Activated CD4-positive, alpha-beta T cell treated with anti-CD3 and anti-CD28 coated beads, Interleukin-2, Interleukin-4, amounts not matched to agents 100 ng/mL and 50 ng/mL, durations not matched to agents 16 hours and 8 hours (primary cell): ENCODE data around the gene CALHM3.
A peak's percentile ranks its signal among the peaks of the same experiment; 100 is the strongest.
"Not testable (repeated sequence)": the region's sequence is repeated elsewhere in the genome, so short reads cannot be mapped to it uniquely, and the experiment has no call there.

Source experiments
- DNase-seq: peaks from one replicate; pipeline ENCODE4 v3.0.0-alpha.2; 2020; ENCODE audit warnings: low spot score

The CALHM3 gene

GRCh38 chr10:103479135-103479534 lies at the start of gene CALHM3:
Gene CALHM3 (minus strand): TSS chr10:103479240. CDS start chr10:103479032, 208 bp downstream.
- no peak for DNase-seq

DNA sequence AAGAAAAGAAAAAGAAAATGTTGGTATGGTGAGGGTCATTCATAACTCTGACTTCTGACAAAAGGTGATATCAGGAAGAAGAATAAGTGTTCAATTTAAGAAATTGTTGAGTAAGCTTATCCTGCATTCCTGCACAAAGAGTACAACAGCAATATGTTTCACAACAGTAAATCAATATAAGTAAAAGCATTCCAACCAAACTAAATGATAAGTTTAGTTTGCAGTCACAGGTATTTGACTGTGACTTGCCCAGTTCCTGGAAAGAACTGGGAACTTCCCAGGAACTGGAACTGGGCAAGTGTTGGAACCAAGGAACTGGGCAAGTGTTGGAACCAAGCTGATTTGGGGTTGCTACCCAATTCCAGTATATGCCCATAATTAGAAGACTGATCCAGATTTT lies 49.5 kb upstream of the CALHM3 start:
- DNase-seq: no peak

DNA sequence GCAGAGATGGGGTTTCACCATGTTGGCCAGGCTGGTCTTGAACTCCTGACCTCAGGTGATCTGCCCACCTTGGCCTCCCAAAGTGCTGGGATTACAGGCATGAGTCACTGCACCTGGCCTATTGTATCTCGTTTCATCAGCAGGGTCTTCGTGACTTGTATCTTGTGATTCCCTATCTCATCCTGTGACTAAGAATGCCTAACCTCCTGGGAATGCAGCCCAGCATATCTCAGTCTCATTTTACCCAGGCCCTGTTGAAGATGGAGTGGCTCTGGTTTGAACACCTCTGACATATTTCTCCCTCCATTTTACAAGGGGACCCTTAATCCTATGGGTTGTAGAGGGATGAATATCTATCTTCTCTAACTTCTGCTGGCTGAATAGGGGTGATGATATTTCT lies 48.4 kb upstream of the CALHM3 start:
- not testable (repeated sequence) for DNase-seq

DNA sequence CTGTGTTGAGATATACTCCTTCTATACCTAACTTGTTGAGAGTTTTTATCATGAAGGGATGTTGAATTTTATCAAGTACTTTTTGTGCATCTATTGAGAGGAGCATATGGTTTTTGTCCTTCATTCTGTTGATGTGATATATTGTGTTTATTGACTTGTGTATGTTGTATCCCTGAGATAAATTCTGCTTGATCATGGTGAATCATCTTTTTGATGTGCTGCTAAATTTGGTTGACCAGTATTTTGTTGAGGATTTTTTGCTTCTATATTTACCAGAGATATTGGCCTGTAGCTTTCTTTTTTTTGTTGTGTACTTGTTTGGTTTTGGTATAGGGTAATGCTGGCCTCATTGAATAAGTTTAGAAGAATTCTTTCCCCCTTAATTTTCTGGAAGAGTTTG lies 46.9 kb upstream of the CALHM3 start:
- no peak for DNase-seq

DNA sequence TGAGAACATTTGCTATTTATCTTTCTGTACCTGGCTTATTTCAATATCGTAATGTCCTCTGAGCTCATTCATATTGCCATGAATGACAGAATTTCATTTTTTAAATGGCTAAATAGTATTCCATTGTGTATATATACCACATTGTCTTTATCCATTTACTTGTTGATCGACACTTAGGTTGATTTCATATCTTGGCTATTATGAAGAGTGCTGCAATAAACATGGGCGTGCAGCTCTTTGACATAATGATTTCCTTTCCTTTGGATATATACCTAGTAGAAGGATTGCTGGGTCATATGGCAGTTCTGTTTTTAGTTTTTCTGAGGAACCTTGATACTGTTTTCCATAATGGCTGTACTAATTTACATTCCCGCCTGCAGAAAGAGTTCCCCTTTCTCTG lies 44.6 kb upstream of the CALHM3 start:
- DNase-seq: no peak

DNA sequence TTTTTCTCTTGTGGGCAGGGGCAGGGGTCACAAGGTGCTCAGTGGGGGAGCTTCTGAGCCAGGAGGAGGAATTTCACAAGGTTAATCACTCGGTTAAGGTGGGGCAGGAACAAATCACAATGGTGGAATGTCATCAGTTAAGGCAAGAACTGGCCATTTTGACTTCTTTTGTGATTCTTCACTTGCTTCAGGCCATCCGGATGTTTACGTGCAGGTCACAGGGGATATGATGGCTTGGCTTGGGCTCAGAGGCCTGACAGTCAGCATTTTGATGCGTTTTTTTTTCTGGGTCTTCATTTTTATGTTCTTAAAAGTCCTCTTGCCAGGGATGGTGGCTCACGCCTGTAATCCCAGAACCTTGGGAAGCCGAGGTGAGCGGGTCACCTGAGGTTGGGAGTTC lies 43.0 kb upstream of the CALHM3 start:
- not testable (repeated sequence) for DNase-seq

DNA sequence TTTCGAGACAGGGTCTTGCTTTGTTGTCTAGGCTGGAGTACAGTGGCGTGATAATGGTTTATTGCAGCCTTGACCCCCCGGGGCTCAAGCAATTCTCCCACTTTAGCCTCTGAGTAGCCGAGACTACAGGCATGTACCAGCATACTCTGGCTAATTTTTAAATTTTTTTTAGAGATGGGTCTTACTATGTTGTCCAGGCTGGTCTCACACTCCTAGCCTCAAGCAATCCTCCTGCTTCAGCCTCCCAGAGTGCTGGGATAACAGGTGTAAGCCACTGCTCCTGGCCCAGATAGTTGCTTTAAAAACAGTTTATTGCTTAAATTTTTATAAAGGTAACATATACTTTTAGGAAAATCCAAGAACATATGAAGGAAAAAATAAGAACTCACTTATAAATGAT lies 40.8 kb upstream of the CALHM3 start:
- no peak for DNase-seq

DNA sequence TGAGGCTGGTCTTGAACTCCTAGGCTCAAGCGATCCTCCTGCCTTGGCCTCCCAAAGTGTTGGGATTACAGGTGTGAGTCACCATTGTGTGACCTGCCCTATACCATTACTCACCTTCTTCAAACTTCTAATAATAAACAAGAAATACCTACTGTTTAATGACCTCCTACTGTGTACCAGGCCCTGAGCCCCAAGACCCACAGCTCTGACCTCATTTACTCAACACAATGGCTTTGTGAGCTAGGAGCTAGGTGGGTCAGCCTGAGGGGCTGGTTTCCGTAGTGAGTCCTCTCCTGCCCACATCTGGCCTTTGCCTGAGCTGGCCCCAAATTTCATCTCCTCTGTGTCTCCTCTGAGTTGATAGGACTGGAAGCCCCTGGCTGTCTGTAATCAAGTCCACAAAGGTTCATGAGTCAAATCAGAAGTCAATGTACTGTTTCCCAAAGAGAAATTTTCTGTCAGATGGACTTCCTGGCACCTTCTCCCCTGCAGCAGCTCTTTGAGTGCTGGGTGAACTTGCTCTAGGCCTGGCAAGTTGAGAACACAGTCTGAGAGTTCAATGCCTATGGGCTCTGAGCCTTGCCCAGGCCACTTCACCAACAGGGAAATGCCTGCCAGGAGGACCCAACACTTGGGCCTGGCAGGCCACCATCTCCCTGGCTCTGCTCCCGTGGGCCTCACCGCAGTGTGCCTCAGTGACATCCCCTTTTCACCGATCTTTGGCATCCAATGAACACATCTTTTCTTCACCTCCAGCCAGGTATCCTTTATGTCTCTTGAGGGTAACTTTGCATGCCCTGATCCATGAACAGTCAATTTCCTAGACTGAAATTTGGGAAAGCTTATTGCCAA lies 38.4 kb upstream of the CALHM3 start:
- no peak for DNase-seq

GRCh38 chr10:103514244-103514643 lies 35.2 kb upstream of the CALHM3 start:
- DNase-seq: no peak

DNA sequence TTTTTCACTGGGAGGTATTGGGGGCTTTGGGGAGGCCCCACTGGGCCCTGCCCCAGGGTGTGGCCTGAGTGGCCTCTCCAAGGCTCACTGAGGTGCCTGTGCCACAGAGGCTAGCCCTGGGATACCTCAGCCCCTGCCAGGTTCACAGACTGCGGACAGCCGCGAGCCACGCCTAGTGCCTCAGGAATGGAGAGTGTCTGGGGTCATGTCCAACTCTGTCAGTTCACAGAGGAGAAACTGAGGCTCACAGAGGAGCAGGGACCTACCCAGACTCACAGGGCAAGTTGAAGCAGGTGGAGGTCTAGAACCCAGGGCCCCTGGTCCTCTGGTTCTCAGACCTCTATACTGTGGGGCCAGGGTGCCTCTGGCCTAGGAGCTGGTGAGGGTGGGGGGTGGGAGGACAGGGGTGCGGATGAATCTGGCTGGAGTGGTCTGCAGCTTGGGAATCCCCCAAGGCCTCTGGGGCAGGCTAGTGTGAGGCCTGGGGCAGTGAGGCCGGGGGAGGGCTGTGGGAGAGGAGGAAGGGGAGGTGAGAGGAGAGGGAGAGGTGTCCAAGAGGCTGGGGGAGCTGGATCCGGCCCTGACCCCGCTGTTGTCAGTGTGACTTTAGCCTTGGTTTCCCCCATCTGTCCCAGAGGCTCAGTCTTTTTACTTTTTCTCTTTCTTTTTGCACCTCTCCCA lies 34.5 kb upstream of the CALHM3 start:
- no peak for DNase-seq

DNA sequence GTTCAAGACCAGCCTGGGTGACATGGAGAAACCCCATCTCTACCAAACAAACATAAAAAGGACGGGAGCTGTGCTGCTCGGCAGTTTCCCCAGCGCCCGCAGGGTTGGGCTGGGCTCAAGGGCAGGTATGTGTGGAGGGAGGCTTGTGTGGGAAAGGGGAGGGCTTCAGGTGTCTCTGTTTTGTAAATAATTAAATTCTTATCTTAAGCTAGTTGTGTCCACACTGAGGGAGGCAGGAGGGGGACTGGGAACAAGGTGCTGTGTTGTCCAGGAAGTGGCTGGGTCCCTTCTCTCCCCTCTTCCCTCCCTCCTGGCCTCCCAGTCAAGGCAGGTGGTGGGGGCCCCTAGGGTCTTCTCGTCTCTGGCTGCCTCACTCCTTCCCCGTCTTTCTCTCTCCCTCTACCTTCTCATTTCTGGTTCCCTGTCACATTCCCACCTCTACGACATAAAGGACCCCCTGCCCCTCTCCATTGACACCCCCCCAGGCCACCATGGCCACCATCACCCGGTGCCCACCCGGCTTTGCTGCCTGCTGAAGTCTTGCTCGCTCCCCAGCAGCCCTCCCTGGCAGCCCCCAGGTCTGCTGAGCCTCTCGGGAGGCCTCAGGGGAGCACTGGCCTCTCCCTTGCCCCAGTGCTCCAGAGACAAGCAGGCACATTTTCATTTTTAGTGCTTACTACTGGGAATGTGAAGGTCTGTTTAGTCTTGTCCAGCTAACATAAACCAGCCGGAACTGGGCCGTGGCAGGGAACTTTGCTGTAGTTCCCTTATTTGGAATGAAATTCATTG lies 33.7 kb upstream of the CALHM3 start:
- DNase-seq: no peak

DNA sequence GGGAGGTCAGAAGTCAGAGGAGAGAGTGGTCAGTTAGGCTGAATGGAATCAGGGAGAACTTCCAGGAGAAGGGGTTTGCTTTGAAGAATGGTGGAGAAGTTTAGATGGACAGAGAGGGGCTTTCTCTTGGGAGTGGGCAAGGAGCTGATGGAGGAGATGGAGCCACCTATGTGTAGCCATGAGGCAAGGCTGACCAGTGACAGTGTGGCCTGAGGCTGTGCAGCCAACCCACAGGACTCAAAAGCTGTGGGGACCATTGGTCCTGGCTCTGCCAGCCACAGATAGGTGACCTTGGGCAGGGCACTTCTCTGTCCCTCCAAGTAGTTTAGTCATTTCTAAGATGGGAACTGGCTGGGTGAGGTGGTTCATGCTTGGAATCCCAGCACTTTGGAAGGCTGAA lies 33.1 kb upstream of the CALHM3 start:
- DNase-seq: no peak

DNA sequence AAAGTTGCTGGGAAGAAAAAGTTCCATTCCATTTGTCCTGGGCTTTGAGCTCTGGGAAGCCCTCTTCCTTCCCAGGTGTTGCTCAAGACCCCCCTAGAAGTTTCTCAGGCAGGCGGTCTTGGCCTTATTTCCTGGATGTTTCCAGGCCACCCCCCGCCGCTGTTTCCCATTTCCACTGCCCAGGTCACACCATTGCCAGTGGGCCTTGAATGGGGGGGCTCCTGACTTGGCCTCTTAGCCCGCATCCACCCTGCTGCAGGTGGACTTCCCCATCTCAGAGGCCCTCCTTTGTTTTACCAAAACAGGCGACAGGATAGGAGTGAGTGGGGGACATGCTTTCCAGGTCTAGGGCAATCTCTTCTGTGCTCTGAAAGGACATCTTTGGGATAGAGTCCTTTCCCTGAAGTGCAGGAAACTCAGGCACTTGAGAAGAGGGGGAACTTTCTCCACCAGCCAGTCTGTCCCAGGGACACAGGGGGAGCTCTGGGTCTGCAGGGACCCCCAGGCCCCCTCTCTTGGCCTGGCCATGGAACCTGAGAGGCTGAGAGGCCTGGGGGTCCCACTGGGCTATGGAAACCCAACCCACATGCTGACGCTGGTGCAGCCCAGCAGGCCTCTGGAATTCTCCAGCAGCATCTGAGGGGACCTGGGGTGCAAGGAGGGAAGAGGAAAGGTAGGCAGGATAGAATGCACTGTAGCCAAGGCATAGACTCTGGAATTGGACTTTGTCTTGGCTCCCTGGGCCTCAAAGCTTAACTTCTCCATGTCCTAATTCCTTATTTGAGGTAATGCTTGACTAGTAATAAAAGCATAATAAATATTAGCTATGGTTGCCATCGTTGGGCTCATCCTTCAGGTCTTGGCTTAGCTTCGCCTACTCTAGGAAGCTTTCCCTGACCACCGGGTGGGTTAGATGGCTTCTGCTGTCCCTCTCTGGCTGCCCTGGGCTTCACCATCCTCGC lies 32.0 kb upstream of the CALHM3 start:
- no peak for DNase-seq

DNA sequence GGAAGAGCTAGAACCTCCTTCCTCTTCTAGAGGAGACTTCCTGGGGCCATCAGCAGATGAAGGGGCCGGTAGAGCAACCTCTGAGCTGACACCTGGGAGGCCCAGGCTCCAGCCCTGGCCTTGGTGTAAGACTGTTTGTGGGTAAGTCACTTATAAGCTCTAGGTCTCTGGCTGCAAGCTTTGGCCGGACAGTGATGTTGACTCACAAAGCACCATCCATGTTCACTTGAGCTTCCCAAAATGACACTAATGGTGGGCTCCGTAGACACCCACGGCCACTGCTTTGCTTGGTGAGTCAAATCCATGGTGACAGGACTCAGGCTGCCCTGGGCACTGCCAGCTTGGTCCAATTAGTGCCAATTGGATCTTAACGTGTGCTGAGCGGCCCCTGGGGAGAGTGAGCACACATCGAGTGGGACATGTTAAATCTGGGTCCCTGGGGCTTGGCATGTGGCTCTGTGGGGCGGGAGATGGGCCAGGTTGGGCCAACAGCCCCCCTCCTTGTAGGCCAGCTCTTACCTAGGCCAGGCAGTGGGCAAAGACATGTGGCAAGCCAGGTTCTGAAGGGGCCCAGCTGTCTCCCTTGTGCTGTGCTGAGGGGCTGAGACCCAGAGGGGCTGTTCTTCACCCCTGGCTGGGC lies 31.1 kb upstream of the CALHM3 start:
- no peak for DNase-seq

GRCh38 chr10:103507235-103508191 lies 28.5 kb upstream of the CALHM3 start:
- DNase-seq: no peak

DNA sequence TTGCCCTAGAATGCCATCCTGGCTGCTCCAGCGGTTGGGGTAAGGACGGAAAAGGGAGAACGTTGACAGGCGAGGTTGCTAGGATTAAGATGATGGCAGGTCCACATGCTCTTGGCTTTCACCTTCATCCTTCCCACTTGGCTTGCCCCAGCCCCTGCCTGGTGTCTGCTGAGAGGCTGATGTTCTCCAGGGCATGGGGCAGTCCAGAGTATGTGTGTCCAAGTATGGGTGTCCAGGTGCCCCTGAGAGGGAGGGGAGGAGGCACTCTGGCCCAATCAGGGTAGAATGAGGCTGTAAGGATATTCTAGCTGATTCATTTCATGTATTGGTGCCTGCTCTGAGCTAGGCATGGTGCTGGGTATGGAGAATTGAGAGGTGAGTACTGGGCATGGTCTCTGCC lies 27.0 kb upstream of the CALHM3 start:
- no peak for DNase-seq

GRCh38 chr10:103504181-103504783 lies 25.2 kb upstream of the CALHM3 start:
- DNase-seq: peak; percentile 89

- not testable (repeated sequence) for DNase-seq
These were observed 24.7 kb upstream of the CALHM3 start for GRCh38 chr10:103503777-103504176.
